ENCODE results near the gene MSX2. TPM values are rescaled to one million over a fixed set of nuclear protein-coding genes. Genes with fewer than 3 reads are reported as not detected.
"Not testable (repeated sequence)": the region's sequence is repeated elsewhere in the genome, so short reads cannot be mapped to it uniquely, and the experiment has no call there.

MSX2 gene
- total RNA-seq, 2 experiments from 2014 or later, result not detected

DNA sequence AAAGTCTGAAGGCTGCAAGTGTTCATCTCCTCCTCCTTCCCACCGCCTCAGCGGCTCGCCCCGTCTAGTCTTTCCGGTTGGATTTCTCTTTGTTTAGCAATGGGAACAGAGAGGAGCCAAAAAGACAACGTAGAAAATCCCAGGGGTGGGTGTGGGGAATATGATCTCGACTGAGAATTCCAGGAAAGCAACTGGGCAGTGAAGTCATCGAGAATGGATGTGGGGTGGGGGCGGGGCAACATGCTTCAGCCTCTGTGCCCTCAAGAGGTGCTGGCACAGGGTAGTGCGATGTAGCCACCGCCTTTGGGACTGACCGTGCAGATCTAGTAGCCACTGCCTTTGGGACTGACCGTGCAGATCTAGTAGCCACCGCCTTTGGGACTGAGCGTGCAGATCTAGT, 12.9 kb downstream of the MSX2 start:
- ChIA-PET POLR2A (no interaction called here), CTCF (no interaction called here)
- no peak overlapping the region for H3K4me3 Mint-ChIP-seq
- H3K9me3 Mint-ChIP-seq (ENCODE audit: low read depth), result peaks cover 3% of the 10 kb centered on the region
- H3K27ac Mint-ChIP-seq, result no peak overlapping the region
- ATAC-seq, result no peak
- peaks cover 4% of the 10 kb centered on the region for H3K4me1 Mint-ChIP-seq
- H3K36me3 Mint-ChIP-seq (ENCODE audit: low read depth), result no peaks in the 10 kb centered on the region
- H3K27me3 Mint-ChIP-seq, result peaks cover 58% of the 10 kb centered on the region
- intact Hi-C loops (cut with DNase I, micrococcal nuclease), result no loop called here
- no peak for DNase-seq

DNA sequence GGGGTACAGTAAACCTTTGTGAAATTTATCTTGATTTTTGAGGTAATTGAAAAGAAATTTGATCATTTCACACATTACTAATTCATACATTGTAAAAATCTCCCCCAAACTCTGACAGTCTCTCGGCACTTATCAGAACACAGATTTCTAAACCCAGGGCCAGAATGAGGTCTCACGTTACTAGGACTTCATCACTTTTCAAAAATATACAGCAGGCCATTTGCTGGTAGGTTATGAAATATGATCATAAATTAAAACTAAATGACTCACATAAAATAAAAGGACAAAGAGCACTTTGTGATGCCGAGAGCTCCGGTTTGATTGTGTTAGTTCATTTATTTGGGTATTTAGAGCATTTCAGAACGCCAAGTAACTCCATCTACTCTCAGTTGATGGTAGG, 17.0 kb downstream of the MSX2 start:
- ATAC-seq (no peak), DNase-seq (no peak)
- Mint-ChIP-seq H3K4me3 (no peak overlapping the region), H3K36me3 (ENCODE audit: low read depth) (no peaks in the 10 kb centered on the region), H3K9me3 (ENCODE audit: low read depth) (peaks cover 6% of the 10 kb centered on the region), H3K27ac (no peak overlapping the region), H3K27me3 (peaks cover 23% of the 10 kb centered on the region), H3K4me1 (no peaks in the 10 kb centered on the region)
- POLR2A ChIA-PET, result no interaction called here
- CTCF ChIA-PET, result no interaction called here
- intact Hi-C loops (cut with DNase I, micrococcal nuclease), result no loop called here

DNA sequence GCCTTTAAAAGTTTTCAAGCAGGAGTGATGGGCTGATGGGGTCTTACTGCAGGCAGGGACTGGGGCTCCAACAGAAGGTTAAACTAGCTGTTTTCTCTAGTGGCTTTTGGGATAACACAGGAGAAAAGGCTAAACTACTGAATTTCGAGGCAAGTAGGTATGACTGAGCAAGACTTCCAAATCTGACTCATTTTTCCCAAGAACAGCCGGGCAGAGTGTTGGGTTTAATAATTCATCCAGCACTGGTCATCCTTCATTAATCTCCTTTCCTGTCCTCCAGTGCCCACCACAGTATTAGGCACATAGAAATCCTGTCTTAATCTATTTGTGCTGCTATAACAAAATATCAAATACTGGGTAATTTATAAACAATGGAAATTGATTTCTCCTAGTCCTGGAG, 20.5 kb downstream of the MSX2 start:
- Mint-ChIP-seq H3K27ac (no peak overlapping the region), H3K27me3 (peaks cover 19% of the 10 kb centered on the region), H3K4me3 (no peak overlapping the region), H3K4me1 (no peaks in the 10 kb centered on the region), H3K9me3 (ENCODE audit: low read depth) (peaks cover 6% of the 10 kb centered on the region), H3K36me3 (ENCODE audit: low read depth) (no peaks in the 10 kb centered on the region)
- intact Hi-C loops (cut with DNase I, micrococcal nuclease), result no loop called here
- ChIA-PET CTCF (no interaction called here), POLR2A (no interaction called here)
- no peak for ATAC-seq
- DNase-seq, result no peak

DNA sequence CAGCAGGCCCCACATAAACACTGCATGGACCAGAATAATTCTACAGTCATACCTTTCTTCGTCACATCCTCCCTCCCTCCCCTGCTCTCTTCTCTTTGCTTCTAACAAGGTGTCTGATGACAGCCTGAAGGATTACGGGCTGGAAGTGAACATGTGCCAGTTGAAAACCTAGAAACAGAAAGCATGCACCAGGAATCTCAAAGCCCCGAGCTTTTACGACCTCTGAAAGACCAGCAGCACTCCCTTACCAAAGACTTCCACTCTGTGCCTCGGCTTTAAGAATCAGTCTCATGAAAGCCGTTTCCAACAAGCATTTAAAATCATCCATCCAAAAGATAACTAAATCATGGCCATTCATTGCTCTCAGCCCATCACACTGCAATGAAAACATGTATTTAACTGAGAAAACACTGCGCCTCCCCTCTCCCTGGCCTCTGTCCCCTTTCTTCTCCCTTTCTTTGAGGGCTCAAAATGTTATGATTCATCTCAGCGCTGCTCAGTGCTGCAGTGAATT, 21.3 kb downstream of the MSX2 start:
- Mint-ChIP-seq H3K4me1 (no peaks in the 10 kb centered on the region), H3K9me3 (ENCODE audit: low read depth) (peaks cover 6% of the 10 kb centered on the region), H3K27me3 (peaks cover 24% of the 10 kb centered on the region), H3K36me3 (ENCODE audit: low read depth) (no peaks in the 10 kb centered on the region), H3K27ac (no peak overlapping the region), H3K4me3 (no peak overlapping the region)
- no peak for ATAC-seq
- intact Hi-C loops (cut with DNase I, micrococcal nuclease), result no loop called here
- DNase-seq, result no peak
- CTCF ChIA-PET, result no interaction called here
- POLR2A ChIA-PET, result no interaction called here

DNA sequence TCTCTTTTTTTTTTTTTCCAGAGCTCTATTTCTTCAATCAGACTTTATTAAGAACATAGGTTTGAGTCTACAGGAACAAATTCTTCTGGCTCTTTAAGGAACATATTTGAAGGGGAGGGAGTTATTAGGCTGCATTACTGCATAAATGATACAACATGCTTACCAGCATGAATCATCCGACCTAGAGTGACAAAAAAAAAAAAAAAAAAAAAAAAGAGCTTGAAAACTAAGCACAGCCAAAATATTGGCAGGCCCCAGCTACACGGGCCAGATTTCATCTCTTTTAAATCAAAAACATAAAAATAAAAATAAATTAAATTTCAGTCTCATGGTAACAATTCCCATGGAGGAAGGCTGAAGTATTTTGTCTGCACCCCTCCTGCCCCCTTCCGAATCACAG, 26.3 kb downstream of the MSX2 start:
- ChIA-PET POLR2A (no interaction called here), CTCF (interaction anchor here (0.5 kb wide), 1 partner anchor 342 kb away, joined by 3 read pairs; no protein-coding TSS in a partner anchor)
- Mint-ChIP-seq H3K4me1 (no peaks in the 10 kb centered on the region), H3K9me3 (ENCODE audit: low read depth) (no peaks in the 10 kb centered on the region), H3K27me3 (peaks cover 35% of the 10 kb centered on the region), H3K4me3 (no peak overlapping the region), H3K36me3 (ENCODE audit: low read depth) (no peaks in the 10 kb centered on the region), H3K27ac (no peak overlapping the region)
- DNase-seq, result no peak
- no peak for ATAC-seq
- intact Hi-C loops (cut with DNase I, micrococcal nuclease), result no loop called here

DNA sequence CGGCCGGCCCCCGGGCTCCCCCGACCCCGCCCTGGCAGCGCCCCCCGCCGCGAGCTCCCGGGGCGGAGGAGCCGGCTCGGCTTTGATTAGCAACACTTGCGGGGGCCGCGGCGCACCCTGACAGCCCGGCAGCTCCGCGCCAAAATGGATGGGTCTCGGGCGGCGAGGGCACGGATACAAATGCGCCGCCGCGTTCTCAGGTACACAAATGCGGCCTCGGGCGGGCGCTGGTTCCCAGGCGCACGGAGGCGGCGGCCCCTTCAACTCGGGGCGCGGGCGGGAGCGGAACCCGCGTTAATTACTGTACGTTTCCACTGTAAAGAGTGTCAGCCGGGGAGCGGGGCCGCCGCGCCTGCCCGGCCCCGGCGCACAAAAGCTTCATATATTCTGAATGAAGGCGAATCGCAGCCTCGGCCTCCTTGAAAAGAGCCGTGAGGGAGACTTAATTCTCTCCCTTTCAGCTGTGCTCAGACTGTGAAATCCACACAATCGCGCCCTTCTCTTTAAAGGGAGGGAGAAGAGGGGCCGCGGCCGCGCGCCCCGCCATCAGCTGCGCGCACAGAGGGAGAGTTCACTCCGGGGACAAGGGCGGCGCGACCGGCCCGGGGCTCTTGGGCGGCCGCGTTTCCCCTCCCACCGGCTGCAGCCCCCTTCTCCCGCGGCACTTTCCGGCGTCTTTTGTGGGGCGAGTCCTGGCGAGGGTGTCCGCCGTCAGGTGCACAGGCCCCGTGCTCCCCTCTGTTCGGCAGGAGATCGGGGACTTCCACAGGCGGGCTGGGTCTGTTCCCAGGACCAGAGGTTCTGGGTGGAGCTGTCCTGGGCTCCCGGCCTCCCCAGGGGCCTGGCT, 27.0 kb downstream of the MSX2 start:
- no peak for ATAC-seq
- no peaks in the 10 kb centered on the region for H3K4me1 Mint-ChIP-seq
- H3K36me3 Mint-ChIP-seq (ENCODE audit: low read depth), result no peaks in the 10 kb centered on the region
- ChIA-PET POLR2A (no interaction called here), CTCF (interaction anchor here (0.5 to 1.5 kb wide), 3 partner anchors 332 to 913 kb away, joined by 3 to 6 read pairs (median 3); no protein-coding TSS in a partner anchor)
- no peaks in the 10 kb centered on the region for H3K9me3 Mint-ChIP-seq (ENCODE audit: low read depth)
- H3K27me3 Mint-ChIP-seq, result peaks cover 33% of the 10 kb centered on the region
- H3K27ac Mint-ChIP-seq, result no peak overlapping the region
- intact Hi-C loops (cut with DNase I, micrococcal nuclease), result no loop called here
- DNase-seq, result peak; percentile 15
- H3K4me3 Mint-ChIP-seq, result no peak overlapping the region

DNA sequence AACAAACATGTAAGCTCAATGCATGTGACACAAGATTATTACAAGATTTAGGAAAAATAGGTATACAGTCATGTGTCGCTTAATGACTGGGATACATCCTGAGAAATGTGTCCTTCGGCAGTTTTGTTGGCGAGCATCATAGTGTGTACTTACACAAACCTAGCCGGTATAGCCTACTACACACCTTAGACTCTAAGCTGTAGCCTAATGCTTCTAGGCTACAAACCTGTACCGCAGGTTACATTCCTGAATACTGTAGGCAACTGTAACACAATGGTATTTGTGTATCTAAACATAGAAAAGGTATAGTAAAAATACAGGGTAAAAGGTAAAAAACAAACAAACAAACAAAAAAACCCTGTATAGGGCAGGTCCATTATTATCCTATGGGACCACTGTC, 27.7 kb downstream of the MSX2 start:
- Mint-ChIP-seq H3K4me3 (no peak overlapping the region), H3K27me3 (peaks cover 33% of the 10 kb centered on the region), H3K9me3 (ENCODE audit: low read depth) (no peaks in the 10 kb centered on the region), H3K36me3 (ENCODE audit: low read depth) (no peaks in the 10 kb centered on the region), H3K27ac (no peak overlapping the region), H3K4me1 (no peaks in the 10 kb centered on the region)
- DNase-seq (no peak), ATAC-seq (no peak)
- ChIA-PET CTCF (interaction anchor here (1.5 kb wide), 1 partner anchor 333 kb away, joined by 6 read pairs; no protein-coding TSS in a partner anchor), POLR2A (no interaction called here)
- intact Hi-C loops (cut with DNase I, micrococcal nuclease), result no loop called here

DNA sequence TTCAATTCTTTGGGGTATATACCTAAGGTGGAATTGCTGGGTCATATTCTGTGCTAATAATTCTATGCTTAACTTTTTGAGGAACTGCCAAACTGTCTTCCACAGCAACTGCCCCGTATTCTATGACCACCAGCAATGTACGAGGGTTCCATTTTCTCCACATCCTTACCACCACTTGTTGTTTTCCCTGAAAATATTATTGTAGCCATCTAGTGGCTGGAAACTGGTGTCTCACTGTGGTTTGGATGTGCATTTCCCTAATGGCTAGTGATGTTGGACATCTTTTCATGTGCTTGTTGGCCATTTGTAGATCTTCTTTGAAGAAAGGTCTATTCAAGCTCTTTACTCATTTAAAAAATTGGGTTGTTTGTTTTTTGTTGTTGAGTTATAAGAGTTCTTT, 30.7 kb downstream of the MSX2 start:
- intact Hi-C loops (cut with DNase I, micrococcal nuclease), result no loop called here
- ATAC-seq (no peak), DNase-seq (no peak)
- no peaks in the 10 kb centered on the region for H3K36me3 Mint-ChIP-seq (ENCODE audit: low read depth)
- ChIA-PET CTCF (no interaction called here), POLR2A (no interaction called here)
- no peak overlapping the region for H3K4me3 Mint-ChIP-seq
- H3K27me3 Mint-ChIP-seq, result peaks cover 20% of the 10 kb centered on the region
- H3K27ac Mint-ChIP-seq, result no peak overlapping the region
- no peaks in the 10 kb centered on the region for H3K9me3 Mint-ChIP-seq (ENCODE audit: low read depth)
- no peaks in the 10 kb centered on the region for H3K4me1 Mint-ChIP-seq

DNA sequence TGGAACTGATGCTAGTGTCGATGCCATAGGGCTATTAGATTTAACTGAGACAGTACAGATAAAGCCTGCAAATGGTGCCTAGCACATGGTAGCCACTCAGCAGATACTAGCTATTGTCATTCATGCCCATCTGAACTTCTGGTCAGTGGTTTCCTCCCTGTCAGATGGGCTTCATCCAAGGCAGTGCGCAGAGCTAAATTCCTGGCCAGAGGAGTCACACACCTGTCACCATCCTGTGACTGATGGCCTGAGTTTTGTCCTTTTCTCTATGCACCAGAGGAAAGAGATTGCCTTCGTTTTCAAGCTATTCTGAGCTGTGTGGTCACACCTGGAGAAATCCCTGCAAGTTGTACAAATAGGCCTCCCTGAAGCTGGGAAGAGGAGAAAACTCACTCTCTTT, 34.7 kb downstream of the MSX2 start:
- H3K9me3 Mint-ChIP-seq (ENCODE audit: low read depth), result no peaks in the 10 kb centered on the region
- no peak for DNase-seq
- no peak overlapping the region for H3K27ac Mint-ChIP-seq
- H3K27me3 Mint-ChIP-seq, result peaks cover 5% of the 10 kb centered on the region
- intact Hi-C loops (cut with DNase I, micrococcal nuclease), result no loop called here
- ChIA-PET POLR2A (no interaction called here), CTCF (no interaction called here)
- no peaks in the 10 kb centered on the region for H3K4me1 Mint-ChIP-seq
- ATAC-seq, result no peak
- no peaks in the 10 kb centered on the region for H3K36me3 Mint-ChIP-seq (ENCODE audit: low read depth)
- no peak overlapping the region for H3K4me3 Mint-ChIP-seq

DNA sequence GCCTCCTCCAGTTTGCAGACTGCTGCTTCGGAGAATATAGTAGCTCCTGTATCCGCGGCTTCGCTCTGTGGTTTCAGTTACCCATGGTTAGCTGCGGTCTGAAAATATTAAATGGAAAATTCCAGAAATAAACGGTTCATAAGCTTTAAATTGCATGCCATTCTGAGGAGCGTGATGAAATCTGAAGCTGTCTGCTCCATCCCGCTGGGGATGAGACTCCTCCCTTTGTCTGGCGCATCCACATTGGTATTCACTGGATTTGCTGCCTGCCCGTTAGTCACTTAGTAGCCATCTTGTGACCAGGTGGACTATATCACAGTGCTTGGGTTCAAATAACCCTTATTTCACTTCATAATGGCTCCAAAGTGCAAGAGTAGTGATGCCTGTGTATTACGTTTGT, 36.3 kb downstream of the MSX2 start:
- POLR2A ChIA-PET, result no interaction called here
- Mint-ChIP-seq H3K4me1 (no peaks in the 10 kb centered on the region), H3K4me3 (no peak overlapping the region), H3K36me3 (ENCODE audit: low read depth) (no peaks in the 10 kb centered on the region), H3K27ac (no peak overlapping the region), H3K9me3 (ENCODE audit: low read depth) (no peaks in the 10 kb centered on the region), H3K27me3 (peaks cover 5% of the 10 kb centered on the region)
- intact Hi-C loops (cut with DNase I, micrococcal nuclease), result no loop called here
- ATAC-seq (no peak), DNase-seq (no peak)
- CTCF ChIA-PET, result interaction anchor here (1.0 kb wide), 1 partner anchor 13 kb away, joined by 3 read pairs; no protein-coding TSS in a partner anchor

DNA sequence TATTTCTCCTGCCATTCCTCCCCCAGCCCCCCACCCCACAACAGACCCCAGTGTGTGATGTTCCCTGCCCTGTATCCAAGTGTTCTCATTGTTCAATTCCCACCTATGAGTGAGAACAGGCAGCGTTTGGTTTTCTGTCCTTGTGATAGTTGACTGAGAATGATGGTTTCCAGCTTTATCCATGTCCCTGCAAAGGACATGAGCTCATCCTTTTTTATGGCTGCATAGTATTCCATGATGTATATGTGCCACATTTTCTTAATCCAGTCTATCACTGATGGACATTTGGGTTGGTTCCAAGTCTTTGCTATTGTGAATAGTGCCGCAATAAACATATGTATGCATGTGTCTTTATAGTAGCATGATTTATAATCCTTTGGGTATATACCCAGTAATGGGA, 37.0 kb downstream of the MSX2 start:
- H3K9me3 Mint-ChIP-seq (ENCODE audit: low read depth); H3K4me1 Mint-ChIP-seq; intact Hi-C loops (cut with DNase I, micrococcal nuclease); H3K27ac Mint-ChIP-seq; H3K27me3 Mint-ChIP-seq; H3K4me3 Mint-ChIP-seq; H3K36me3 Mint-ChIP-seq (ENCODE audit: low read depth); POLR2A ChIA-PET; DNase-seq; ATAC-seq: not testable (repeated sequence)
- CTCF ChIA-PET, result interaction anchor here (1.0 kb wide), 1 partner anchor 13 kb away, joined by 3 read pairs; no protein-coding TSS in a partner anchor

DNA sequence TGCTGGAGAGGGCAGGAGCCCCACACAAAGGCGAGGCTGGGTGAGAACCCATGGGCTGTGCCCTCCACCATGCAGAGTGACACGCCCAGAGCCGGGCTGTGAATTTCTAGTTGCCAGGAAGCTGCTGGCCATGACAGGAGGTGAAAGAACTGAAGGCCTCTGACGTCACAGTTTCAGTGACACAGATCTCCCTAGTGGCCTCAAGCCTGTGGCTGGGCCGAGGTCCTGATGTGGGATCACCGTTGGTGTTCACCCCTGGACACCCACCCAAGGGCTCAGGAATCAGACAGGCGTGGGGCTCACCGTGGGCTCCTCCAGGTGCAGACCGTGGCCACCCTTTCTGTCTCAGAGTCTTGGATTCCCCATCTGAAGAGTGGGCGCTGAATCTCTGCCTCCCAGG, 39.9 kb downstream of the MSX2 start:
- DNase-seq (no peak), ATAC-seq (no peak)
- POLR2A ChIA-PET, result no interaction called here
- H3K27ac Mint-ChIP-seq, result no peak overlapping the region
- H3K27me3 Mint-ChIP-seq, result peaks cover 5% of the 10 kb centered on the region
- H3K9me3 Mint-ChIP-seq (ENCODE audit: low read depth), result no peaks in the 10 kb centered on the region
- intact Hi-C loops (cut with DNase I, micrococcal nuclease), result no loop called here
- no peaks in the 10 kb centered on the region for H3K36me3 Mint-ChIP-seq (ENCODE audit: low read depth)
- CTCF ChIA-PET, result no interaction called here
- H3K4me1 Mint-ChIP-seq, result no peaks in the 10 kb centered on the region
- H3K4me3 Mint-ChIP-seq, result no peak overlapping the region
